ENCODE data around the gene FRAS1.

GRCh38 chr4:78331965-78332364 is 274.8 kb downstream of the FRAS1 start:
- TF ChIP-seq CTCF (IDR thresholded peaks at IDR 0.05) = no peak
- TF ChIP-seq POLR2AphosphoS5 (IDR thresholded peaks at IDR 0.05; ENCODE audit: insufficient read depth in 1 of 2, low read depth in 1 of 2) = no peak
- no peak for TF ChIP-seq POLR2A (IDR thresholded peaks at IDR 0.05)

Data from vagina (tissue), 2 donors.